Kidney (tissue), 14 donors: ENCODE measurements around the gene KCNH2. TPM values are rescaled to one million over a fixed set of nuclear protein-coding genes. Genes with fewer than 3 reads are reported as not detected.

Experiments
- DNase-seq, 5 donors: peaks; one replicate each; pipeline ENCODE4 v3.0.0-alpha.2; 2013 to 2020
- FAIRE-seq: peaks from 2 replicates; lab custom pipeline; 2012; peaks lifted over from hg19 to GRCh38; lab: Jason Lieb, UNC
- H3K27ac ChIP-seq, 2 donors: one replicate each; pipeline ENCODE4 v1.7.0; 2013; ENCODE audit warnings: low read depth in 2 of 2, low read length in 2 of 2, inconsistent platforms in 1 of 2
- H3K27me3 ChIP-seq: one replicate; pipeline ENCODE4 v1.7.1; 2013; ENCODE audit warnings: low read length, inconsistent platforms; ENCODE audit not compliant: control insufficient read depth, insufficient read depth
- H3K36me3 ChIP-seq, 3 donors: one replicate each; pipeline versions ENCODE4 v1.7.0 to v1.7.1; 2013; ENCODE audit warnings: low read length in 3 of 3, control low read depth in 1 of 3, inconsistent platforms in 1 of 3; ENCODE audit not compliant: insufficient read depth in 3 of 3, control insufficient read depth in 2 of 3
- H3K4me1 ChIP-seq, 3 donors: one replicate each; pipeline versions ENCODE4 v1.7.0 to v1.7.1; 2013; ENCODE audit warnings: low read length in 3 of 3, inconsistent platforms in 1 of 3, low read depth in 1 of 3; ENCODE audit not compliant: control insufficient read depth in 2 of 3, insufficient read depth in 2 of 3
- H3K4me3 ChIP-seq, 3 donors: one replicate each; pipeline versions ENCODE4 v1.7.0 to v1.8.1; 2013; ENCODE audit warnings: low read length in 3 of 3, control low read depth in 1 of 3, inconsistent platforms in 1 of 3
- H3K9ac ChIP-seq, 3 donors: one replicate each; pipeline versions ENCODE4 v1.7.0 to v1.7.1; 2013; ENCODE audit warnings: low read length in 3 of 3, control low read depth in 1 of 3, inconsistent platforms in 1 of 3
- H3K9me3 ChIP-seq, 3 donors: one replicate each; pipeline versions ENCODE4 v1.7.0 to v1.7.1; 2013; ENCODE audit warnings: low read length in 3 of 3, control low read depth in 1 of 3, inconsistent platforms in 1 of 3; ENCODE audit not compliant: control insufficient read depth in 2 of 3, insufficient read depth in 1 of 3
- intact Hi-C: fragments of 100-400 bp; cut with DNase I; formaldehyde crosslinking; loops from one replicate; pipeline ENCODE4 v1.11.1; 2022
- polyA plus RNA-seq: library from polyadenylated mRNA; stranded (reverse); fragments of 350-450 nt; fragmentation: Illumina TruSeq; extraction: RNeasy Lipid Tissue Mini Kit (QIAGEN cat#74804); gene quantifications from one replicate; pipeline ENCODE4 v1.2.3, GENCODE V29; 2014; ENCODE audit warnings: low read depth, low replicate concordance; ENCODE audit not compliant: insufficient read depth
- total RNA-seq: library from RNA; stranded (reverse); fragmentation: NEBNext Ultra II Directional; extraction: Animal tissue kit (Norgen Biotek cat#: 25700); gene quantifications from one replicate; pipeline ENCODE4 v1.2.1, GENCODE V29; 2021
- TF ChIP-seq, protein P1 (sequence below): IDR thresholded peaks from 3 replicates; pipeline ENCODE4 v1.5.1; 2012; ENCODE audit warnings: mild to moderate bottlenecking, moderate library complexity, borderline replicate concordance; ENCODE audit not compliant: insufficient read depth; ENCODE audit errors: extremely low read depth
- donor health status: control.
- donor health status: control.
- donor health status: control.
- donor health status: control.
- donor health status: control.
- donor health status: DM: yes; HTN: yes; CAD: no.
- donor health status: Normal renal cell carcinoma (clear cell type).

The KCNH2 gene
- total and polyA plus RNA-seq, 2 donors from 2014 or later = 1.3 to 1.5 TPM

DNA sequence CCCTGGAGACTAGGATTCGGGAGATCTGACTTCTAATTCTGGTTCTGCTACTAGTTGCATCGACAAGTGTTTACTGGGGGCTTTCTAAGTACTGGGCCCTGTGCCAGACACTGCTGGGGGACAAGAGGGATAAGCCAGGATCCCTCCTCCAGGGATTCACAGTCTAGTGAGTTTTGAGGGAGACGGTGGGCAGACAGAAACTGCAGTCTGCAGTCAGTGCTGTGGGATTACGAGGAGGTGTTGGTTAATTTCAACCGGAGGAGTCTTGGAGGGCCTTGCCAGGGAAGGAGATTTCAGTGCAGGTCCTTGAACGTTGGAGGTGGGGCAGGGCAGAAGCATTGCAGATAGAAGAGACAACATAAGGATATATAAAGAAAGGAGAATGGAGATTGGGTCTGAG lies 3.5 kb upstream of the KCNH2 start:
- TF ChIP-seq, protein P1, sequence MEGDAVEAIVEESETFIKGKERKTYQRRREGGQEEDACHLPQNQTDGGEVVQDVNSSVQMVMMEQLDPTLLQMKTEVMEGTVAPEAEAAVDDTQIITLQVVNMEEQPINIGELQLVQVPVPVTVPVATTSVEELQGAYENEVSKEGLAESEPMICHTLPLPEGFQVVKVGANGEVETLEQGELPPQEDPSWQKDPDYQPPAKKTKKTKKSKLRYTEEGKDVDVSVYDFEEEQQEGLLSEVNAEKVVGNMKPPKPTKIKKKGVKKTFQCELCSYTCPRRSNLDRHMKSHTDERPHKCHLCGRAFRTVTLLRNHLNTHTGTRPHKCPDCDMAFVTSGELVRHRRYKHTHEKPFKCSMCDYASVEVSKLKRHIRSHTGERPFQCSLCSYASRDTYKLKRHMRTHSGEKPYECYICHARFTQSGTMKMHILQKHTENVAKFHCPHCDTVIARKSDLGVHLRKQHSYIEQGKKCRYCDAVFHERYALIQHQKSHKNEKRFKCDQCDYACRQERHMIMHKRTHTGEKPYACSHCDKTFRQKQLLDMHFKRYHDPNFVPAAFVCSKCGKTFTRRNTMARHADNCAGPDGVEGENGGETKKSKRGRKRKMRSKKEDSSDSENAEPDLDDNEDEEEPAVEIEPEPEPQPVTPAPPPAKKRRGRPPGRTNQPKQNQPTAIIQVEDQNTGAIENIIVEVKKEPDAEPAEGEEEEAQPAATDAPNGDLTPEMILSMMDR = no peak
- FAIRE-seq (no peak), DNase-seq (no peak)
- Histone ChIP-seq H3K27me3 (peaks cover 5% of the 10 kb centered on the region), H3K4me3 (no peak overlapping the region), H3K4me1 (no peaks in the 10 kb centered on the region), H3K9me3 (no peaks in the 10 kb centered on the region), H3K27ac (no peak overlapping the region), H3K36me3 (no peaks in the 10 kb centered on the region), H3K9ac (no peak overlapping the region)
- intact Hi-C loops = no loop called here

DNA sequence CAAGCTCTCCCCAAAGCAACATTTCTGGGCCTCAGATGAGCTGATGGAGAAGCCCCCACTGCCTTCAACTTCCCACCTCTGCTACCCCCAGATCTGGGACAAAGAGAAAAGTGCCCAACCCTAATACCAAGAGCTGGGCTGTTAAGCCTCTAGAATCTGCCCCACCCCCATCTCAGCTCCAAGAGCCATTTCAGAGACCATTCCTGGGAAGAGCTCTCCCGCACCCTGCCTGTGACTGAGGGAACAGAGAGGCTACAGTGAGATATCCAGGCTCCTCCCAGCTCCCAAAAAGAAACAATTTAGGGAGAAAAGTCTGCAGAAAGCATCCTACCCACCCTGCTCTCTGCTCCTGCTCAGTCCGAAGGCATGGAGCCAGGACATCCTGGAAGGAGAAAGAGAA lies 2.5 kb upstream of the KCNH2 start:
- FAIRE-seq (no peak), DNase-seq (peak in 1 of 5 donors; percentile 66)
- H3K36me3 ChIP-seq = no peaks in the 10 kb centered on the region
- H3K4me3 ChIP-seq = no peak overlapping the region
- peaks cover 5% of the 10 kb centered on the region for H3K27me3 ChIP-seq
- H3K4me1 ChIP-seq = no peaks in the 10 kb centered on the region
- H3K9ac ChIP-seq = no peak overlapping the region
- H3K27ac ChIP-seq = no peak overlapping the region
- TF ChIP-seq, protein P1 = no peak
- no peaks in the 10 kb centered on the region for H3K9me3 ChIP-seq
- intact Hi-C loops = no loop called here

DNA sequence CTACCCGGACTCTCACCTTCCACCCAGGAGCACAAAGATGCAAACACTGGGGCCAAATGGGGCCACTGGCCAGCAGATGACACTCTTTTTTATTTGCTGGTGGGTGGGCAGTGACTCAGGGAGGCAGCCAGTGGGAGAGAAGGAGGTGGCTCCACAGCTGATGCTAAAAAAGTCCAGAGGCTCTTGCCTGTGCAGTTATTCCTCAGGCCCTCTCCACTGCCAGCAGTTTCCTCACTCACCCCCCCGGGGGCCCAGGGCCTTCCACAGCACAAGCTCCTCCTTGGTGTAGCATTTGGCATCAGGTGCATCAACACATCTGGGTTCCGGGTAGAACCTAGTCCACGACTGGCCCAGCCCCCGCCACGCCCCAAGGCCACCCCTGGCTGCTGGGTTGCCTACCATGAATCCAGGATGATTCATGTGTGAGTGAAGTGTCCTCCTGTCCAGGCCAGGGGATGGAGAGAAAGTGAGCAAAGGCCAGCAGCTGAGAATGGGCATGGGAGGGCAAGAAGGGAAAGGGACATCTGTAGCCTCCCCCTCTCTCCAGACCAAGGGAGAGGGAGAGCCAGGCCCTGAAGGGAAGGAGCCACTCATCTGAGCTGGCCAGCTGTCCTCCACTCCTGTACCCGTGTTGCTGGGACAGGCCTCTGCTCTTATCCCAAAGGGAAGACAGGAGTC lies 1.7 kb upstream of the KCNH2 start:
- Histone ChIP-seq H3K4me3 (no peak overlapping the region), H3K4me1 (no peaks in the 10 kb centered on the region), H3K9me3 (no peaks in the 10 kb centered on the region), H3K9ac (no peak overlapping the region), H3K36me3 (no peaks in the 10 kb centered on the region), H3K27ac (no peak overlapping the region), H3K27me3 (peaks cover 5% of the 10 kb centered on the region)
- FAIRE-seq (no peak), DNase-seq (no peak)
- TF ChIP-seq, protein P1 = no peak
- intact Hi-C loops = no loop called here
